Endothelial cell of umbilical vein (primary cell): ENCODE measurements around the gene PFKP. TPM values are rescaled to one million over a fixed set of nuclear protein-coding genes. Genes with fewer than 3 reads are reported as not detected.

Source experiments
- BruUV-seq: library from RNA; stranded (reverse); fragments of 400-500 nt; replicated peaks from 2 replicates; lab custom pipeline; 2021; lab: Mats Ljungman, UMichigan
- CTCF ChIA-PET: fragments of 300-600, 350-600 bp; sonication (Branson Sonifier 250); formaldehyde crosslinking; loops from one replicate; lab custom pipeline; 2021; ENCODE audit warnings: antibody characterized with exemption, inconsistent platforms; lab: Charles Lee
- POLR2A ChIA-PET: fragments of 300-600, 350-600 bp; sonication (Branson Sonifier 250); formaldehyde crosslinking; loops from one replicate; lab custom pipeline; 2021; ENCODE audit warnings: antibody characterized with exemption, inconsistent platforms; lab: Charles Lee
- DNase-seq: peaks from one replicate; pipeline ENCODE4 v3.0.0-alpha.2; 2011; ENCODE audit warnings: low read depth, low spot score
- FAIRE-seq: peaks from 2 replicates; lab custom pipeline; 2011; peaks lifted over from hg19 to GRCh38; lab: Jason Lieb, UNC
- H2AFZ ChIP-seq: 2 replicates; pipeline ENCODE4 v1.6.0; 2012; ENCODE audit warnings: low read depth, low read length, control low read depth, inconsistent platforms
- H3K27ac ChIP-seq: 2 replicates; pipeline ENCODE4 v1.5.1; 2011; ENCODE audit warnings: low read depth, mild to moderate bottlenecking, control low read depth, low read length, moderate library complexity; ENCODE audit not compliant: insufficient read depth
- H3K27me3 ChIP-seq, 2 experiments: 2 replicates each; pipeline versions ENCODE4 v1.6.0 to v1.6.1; 2011; ENCODE audit warnings: low read length in 2 of 2, mixed read lengths in 1 of 2; ENCODE audit not compliant: control insufficient read depth in 2 of 2, insufficient read depth in 2 of 2
- H3K36me3 ChIP-seq, 2 experiments: 2 replicates in 1 of 2; 3 replicates in 1 of 2; pipeline ENCODE4 v1.5.1; 2011; ENCODE audit warnings: low read length in 2 of 2, mild to moderate bottlenecking in 1 of 2, moderate library complexity in 1 of 2; ENCODE audit not compliant: control insufficient read depth in 2 of 2, insufficient read depth in 2 of 2; ENCODE audit errors: extremely low read depth in 1 of 2
- H3K4me1 ChIP-seq: 3 replicates; pipeline ENCODE4 v1.5.1; 2011; ENCODE audit warnings: mild to moderate bottlenecking, low read length; ENCODE audit not compliant: control insufficient read depth, insufficient read depth; ENCODE audit errors: extremely low read depth
- H3K4me2 ChIP-seq: 2 replicates; pipeline ENCODE4 v1.6.1; 2011; ENCODE audit warnings: low read length, control low read depth, mixed read lengths; ENCODE audit not compliant: insufficient read depth
- H3K4me3 ChIP-seq, 3 experiments: fragments of 200-600 bp in 1 of 3; sonication (generic), shearing (Covaris generic) in 1 of 3; replicated peaks in 1 of 3; 2 replicates each; pipeline ENCODE4 v1.5.1; 2011 to 2016; ENCODE audit warnings: control low read depth in 3 of 3, low read length in 3 of 3, mild to moderate bottlenecking in 2 of 3, inconsistent platforms in 1 of 3, low read depth in 1 of 3, moderate library complexity in 1 of 3; ENCODE audit not compliant: insufficient read depth in 1 of 3
- H3K79me2 ChIP-seq: 2 replicates; pipeline ENCODE4 v1.6.0; 2012; ENCODE audit warnings: low read length, inconsistent platforms; ENCODE audit not compliant: control insufficient read depth, insufficient read depth
- H3K9ac ChIP-seq: replicated peaks from 2 replicates; pipeline ENCODE3; 2011; ENCODE audit warnings: low read length, control low read depth; ENCODE audit not compliant: insufficient read depth; ENCODE audit errors: extremely low read depth
- H3K9me1 ChIP-seq: replicated peaks from 3 replicates; pipeline ENCODE4 v1.6.0; 2011; ENCODE audit warnings: mild to moderate bottlenecking, low read length; ENCODE audit not compliant: control insufficient read depth, insufficient read depth; ENCODE audit errors: extremely low read depth
- H3K9me3 ChIP-seq: replicated peaks from 2 replicates; pipeline ENCODE4 v1.5.1; 2012; ENCODE audit warnings: low read length, inconsistent platforms; ENCODE audit not compliant: control insufficient read depth, insufficient read depth
- H4K20me1 ChIP-seq: replicated peaks from 2 replicates; pipeline ENCODE3; 2011; ENCODE audit warnings: mild to moderate bottlenecking, low read length; ENCODE audit not compliant: control insufficient read depth, insufficient read depth; ENCODE audit errors: extremely low read depth
- EZH2 ChIP-seq: IDR thresholded peaks from 2 replicates; pipeline ENCODE4 v1.6.1; 2012; ENCODE audit warnings: borderline replicate concordance, low read depth, mild to moderate bottlenecking, moderate library complexity, low read length, inconsistent platforms; ENCODE audit not compliant: severe bottlenecking
- FOS ChIP-seq: IDR thresholded peaks from 2 replicates; pipeline ENCODE4 v1.6.1; 2011; ENCODE audit warnings: mild to moderate bottlenecking, low read length, moderate library complexity, borderline replicate concordance; ENCODE audit not compliant: insufficient read depth
- GATA2 ChIP-seq: IDR thresholded peaks from 2 replicates; pipeline ENCODE4 v1.7.0; 2011; ENCODE audit warnings: low read depth, mild to moderate bottlenecking, moderate library complexity, mixed read lengths, low read length; ENCODE audit not compliant: insufficient read length, insufficient read depth
- JUN ChIP-seq: IDR thresholded peaks from 2 replicates; pipeline ENCODE4 v1.6.1; 2011; ENCODE audit warnings: borderline replicate concordance, low read depth; ENCODE audit not compliant: insufficient read length, insufficient read depth
- MYC ChIP-seq: IDR thresholded peaks from one replicate; pipeline ENCODE4 v1.6.1; 2011; ENCODE audit warnings: mild to moderate bottlenecking, low read depth, low read length
- POLR2A ChIP-seq: IDR thresholded peaks from 2 replicates; pipeline ENCODE4 v1.6.1; 2012; ENCODE audit warnings: low read depth, mild to moderate bottlenecking, control low read depth, low read length
- POLR2AphosphoS5 ChIP-seq: IDR thresholded peaks from 2 replicates; pipeline ENCODE4 v1.6.1; 2012; ENCODE audit warnings: low read depth, mild to moderate bottlenecking, control low read depth, low read length, moderate library complexity; ENCODE audit not compliant: insufficient read depth
- dilution Hi-C: fragments of 300-500 bp; cut with MboI; formaldehyde crosslinking; loops from one replicate; pipeline ENCODE4 v1.15.0; 2019; ENCODE audit warnings: low sequenced_read_pairs; ENCODE audit not compliant: extremely low pct_ligation_motif_present
- intact Hi-C: fragments of 100-400 bp; cut with micrococcal nuclease; formaldehyde crosslinking; loops from one replicate; pipeline ENCODE4 v1.10.0; 2022
- polyA plus RNA-seq, 4 experiments: library from polyadenylated mRNA; depleted of rRNA in 3 of 4; stranded (reverse) in 3 of 4; unstranded in 1 of 4; fragments of >200 nt; gene quantifications; 2 replicates each; pipeline versions ENCODE4 v1.2.1 to v1.2.3, GENCODE V29; 2011 to 2012; ENCODE audit warnings: missing spikeins in 1 of 4
- total RNA-seq: library from RNA; stranded (reverse); gene quantifications from 2 replicates; pipeline ENCODE4 v1.2.3, GENCODE V29; 2021
- TF ChIP-seq, protein P1 (sequence below), 2 donors: IDR thresholded peaks; 1 replicate in 1 of 2; 2 replicates in 1 of 2; pipeline ENCODE4 v1.5.1; 2011; ENCODE audit warnings: low read length in 2 of 2, mild to moderate bottlenecking in 2 of 2, moderate library complexity in 2 of 2, control low read depth in 1 of 2, inconsistent platforms in 1 of 2, low read depth in 1 of 2; ENCODE audit not compliant: insufficient read depth in 1 of 2; ENCODE audit errors: extremely low read depth in 1 of 2
- TF ChIP-seq, protein P2 (sequence below): IDR thresholded peaks from 2 replicates; pipeline ENCODE4 v1.6.1; 2011; ENCODE audit not compliant: insufficient read depth, insufficient read length

Gene PFKP
- total and polyA plus RNA-seq, 2 donors (not counting 3 experiments of a cell fraction or from before 2014, with no cell fraction given) = 185 to 359 TPM

DNA sequence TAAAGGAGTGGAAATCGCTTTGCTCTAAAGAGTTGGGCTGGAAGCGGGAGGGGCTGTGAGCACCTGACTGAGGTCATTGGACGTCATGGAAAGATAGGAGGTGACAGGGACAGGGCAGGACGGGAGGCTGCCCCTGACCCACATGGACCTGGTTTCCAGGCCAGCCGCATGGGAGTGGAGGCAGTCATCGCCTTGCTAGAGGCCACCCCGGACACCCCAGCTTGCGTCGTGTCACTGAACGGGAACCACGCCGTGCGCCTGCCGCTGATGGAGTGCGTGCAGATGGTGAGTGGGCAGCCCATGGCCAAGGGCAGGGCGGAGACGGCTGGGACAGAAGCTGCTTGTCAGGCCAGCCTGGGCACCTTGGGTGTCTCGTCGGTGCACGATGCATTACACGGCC lies 41.8 kb downstream of the PFKP start:
- H3K9me3 ChIP-seq = no peaks in the 10 kb centered on the region
- TF ChIP-seq, protein P1, sequence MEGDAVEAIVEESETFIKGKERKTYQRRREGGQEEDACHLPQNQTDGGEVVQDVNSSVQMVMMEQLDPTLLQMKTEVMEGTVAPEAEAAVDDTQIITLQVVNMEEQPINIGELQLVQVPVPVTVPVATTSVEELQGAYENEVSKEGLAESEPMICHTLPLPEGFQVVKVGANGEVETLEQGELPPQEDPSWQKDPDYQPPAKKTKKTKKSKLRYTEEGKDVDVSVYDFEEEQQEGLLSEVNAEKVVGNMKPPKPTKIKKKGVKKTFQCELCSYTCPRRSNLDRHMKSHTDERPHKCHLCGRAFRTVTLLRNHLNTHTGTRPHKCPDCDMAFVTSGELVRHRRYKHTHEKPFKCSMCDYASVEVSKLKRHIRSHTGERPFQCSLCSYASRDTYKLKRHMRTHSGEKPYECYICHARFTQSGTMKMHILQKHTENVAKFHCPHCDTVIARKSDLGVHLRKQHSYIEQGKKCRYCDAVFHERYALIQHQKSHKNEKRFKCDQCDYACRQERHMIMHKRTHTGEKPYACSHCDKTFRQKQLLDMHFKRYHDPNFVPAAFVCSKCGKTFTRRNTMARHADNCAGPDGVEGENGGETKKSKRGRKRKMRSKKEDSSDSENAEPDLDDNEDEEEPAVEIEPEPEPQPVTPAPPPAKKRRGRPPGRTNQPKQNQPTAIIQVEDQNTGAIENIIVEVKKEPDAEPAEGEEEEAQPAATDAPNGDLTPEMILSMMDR (IDR thresholded peaks at IDR 0.05; ENCODE audit: extremely low read depth in 1 of 2, insufficient read depth in 1 of 2, low read depth in 1 of 2, low read length in 2 of 2) = no peak
- no peak for TF ChIP-seq EZH2
- no peaks in the 10 kb centered on the region for H3K4me1 ChIP-seq
- H3K27me3 ChIP-seq = no peaks in the 10 kb centered on the region
- no peaks in the 10 kb centered on the region for H3K9me1 ChIP-seq
- FAIRE-seq = no peak
- no peak overlapping the region for H2AFZ ChIP-seq
- H3K4me2 ChIP-seq = no peak overlapping the region
- dilution Hi-C loops = no loop called here
- no peak for DNase-seq
- no peaks in the 10 kb centered on the region for H4K20me1 ChIP-seq
- H3K4me3 ChIP-seq = no peak overlapping the region
- H3K9ac ChIP-seq = no peak overlapping the region
- H3K36me3 ChIP-seq = peaks cover 36 to 64% of the 10 kb centered on the region in 2 experiments
- no peak overlapping the region for H3K27ac ChIP-seq
- intact Hi-C loops = no loop called here
- H3K79me2 ChIP-seq = peaks cover 26% of the 10 kb centered on the region
- no TSS peak for BruUV-seq
- ChIA-PET POLR2A (no interaction called here), CTCF (interaction anchor here (1.4 kb wide), 1 partner anchor 32 kb away, joined by 3 read pairs; no protein-coding TSS in a partner anchor)

DNA sequence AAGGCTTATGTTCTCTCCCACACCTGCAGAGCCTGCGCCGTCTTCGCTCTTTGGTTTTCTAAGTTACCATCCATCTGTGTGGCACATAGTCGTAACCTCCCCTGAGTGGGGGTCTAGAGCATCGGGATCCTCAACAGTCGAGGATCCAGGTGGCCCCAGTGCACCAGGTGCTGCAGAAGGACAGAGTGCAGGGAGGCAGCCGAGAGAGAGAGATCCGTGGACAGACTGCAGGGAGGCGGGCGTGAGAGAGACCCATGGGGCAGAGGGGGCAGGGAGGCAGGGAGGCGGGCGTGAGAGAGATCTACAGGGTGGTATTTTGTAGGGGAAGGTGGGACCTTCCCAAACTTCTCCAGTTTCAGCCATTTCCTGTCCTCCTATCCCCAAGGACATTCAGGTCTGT lies 42.3 kb downstream of the PFKP start:
- TF ChIP-seq GATA2 (no peak), POLR2A (no peak), POLR2AphosphoS5 (no peak), JUN (no peak), FOS (no peak), EZH2 (no peak), MYC (no peak)
- TF ChIP-seq, protein P2, sequence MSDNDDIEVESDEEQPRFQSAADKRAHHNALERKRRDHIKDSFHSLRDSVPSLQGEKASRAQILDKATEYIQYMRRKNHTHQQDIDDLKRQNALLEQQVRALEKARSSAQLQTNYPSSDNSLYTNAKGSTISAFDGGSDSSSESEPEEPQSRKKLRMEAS = no peak
- TF ChIP-seq, protein P1 (IDR thresholded peaks at IDR 0.05; ENCODE audit: extremely low read depth in 1 of 2, insufficient read depth in 1 of 2, low read depth in 1 of 2, low read length in 2 of 2) = no peak
- Histone ChIP-seq H3K4me3 (no peak overlapping the region), H3K27me3 (no peaks in the 10 kb centered on the region), H3K27ac (no peak overlapping the region), H3K9me1 (no peaks in the 10 kb centered on the region), H4K20me1 (no peaks in the 10 kb centered on the region), H3K4me2 (no peak overlapping the region), H2AFZ (no peak overlapping the region), H3K79me2 (peaks cover 22% of the 10 kb centered on the region), H3K36me3 (peaks cover 31 to 64% of the 10 kb centered on the region in 2 experiments), H3K9me3 (no peaks in the 10 kb centered on the region), H3K4me1 (no peaks in the 10 kb centered on the region), H3K9ac (no peak overlapping the region)
- no TSS peak for BruUV-seq
- CTCF ChIA-PET = interaction anchor here (1.4 kb wide), 1 partner anchor 33 kb away, joined by 3 read pairs; no protein-coding TSS in a partner anchor
- no peak for DNase-seq
- intact Hi-C loops (no loop called here), dilution Hi-C loops (no loop called here)
- POLR2A ChIA-PET = no interaction called here
- no peak for FAIRE-seq
